AG09319 (cell line): ENCODE data around the gene EIF1.

Experiments
- DNase-seq: peaks from one replicate; pipeline ENCODE4 v3.0.0-alpha.2; 2010; ENCODE audit warnings: low read depth; ENCODE audit errors: extremely low read depth
- TF ChIP-seq, protein P1 (sequence below): IDR thresholded peaks from 2 replicates; pipeline ENCODE4 v1.5.1; 2011; ENCODE audit warnings: low read depth, mild to moderate bottlenecking, inconsistent platforms, low read length, moderate library complexity

EIF1 gene

DNA sequence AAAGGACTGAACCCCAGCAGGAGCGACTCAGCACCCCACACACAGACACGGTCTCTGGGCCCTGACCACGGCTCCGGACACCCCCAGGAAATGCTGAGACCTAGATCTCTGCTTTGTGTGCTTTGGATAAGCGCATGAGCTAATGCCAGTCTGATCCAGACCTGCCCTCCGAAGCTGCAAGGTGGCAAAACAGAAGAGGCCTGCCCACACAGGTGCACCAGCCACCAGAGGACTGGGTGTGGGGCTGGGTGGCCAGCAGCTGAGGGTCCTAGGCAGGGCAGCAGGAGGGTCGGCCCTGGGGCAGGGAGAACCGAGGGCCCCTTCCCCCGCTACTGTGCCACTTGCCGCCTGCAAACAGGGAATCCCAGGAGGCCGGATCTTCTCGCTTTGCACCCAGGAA is 30.7 kb upstream of the EIF1 start:
- DNase-seq, result no peak
- TF ChIP-seq, protein P1, sequence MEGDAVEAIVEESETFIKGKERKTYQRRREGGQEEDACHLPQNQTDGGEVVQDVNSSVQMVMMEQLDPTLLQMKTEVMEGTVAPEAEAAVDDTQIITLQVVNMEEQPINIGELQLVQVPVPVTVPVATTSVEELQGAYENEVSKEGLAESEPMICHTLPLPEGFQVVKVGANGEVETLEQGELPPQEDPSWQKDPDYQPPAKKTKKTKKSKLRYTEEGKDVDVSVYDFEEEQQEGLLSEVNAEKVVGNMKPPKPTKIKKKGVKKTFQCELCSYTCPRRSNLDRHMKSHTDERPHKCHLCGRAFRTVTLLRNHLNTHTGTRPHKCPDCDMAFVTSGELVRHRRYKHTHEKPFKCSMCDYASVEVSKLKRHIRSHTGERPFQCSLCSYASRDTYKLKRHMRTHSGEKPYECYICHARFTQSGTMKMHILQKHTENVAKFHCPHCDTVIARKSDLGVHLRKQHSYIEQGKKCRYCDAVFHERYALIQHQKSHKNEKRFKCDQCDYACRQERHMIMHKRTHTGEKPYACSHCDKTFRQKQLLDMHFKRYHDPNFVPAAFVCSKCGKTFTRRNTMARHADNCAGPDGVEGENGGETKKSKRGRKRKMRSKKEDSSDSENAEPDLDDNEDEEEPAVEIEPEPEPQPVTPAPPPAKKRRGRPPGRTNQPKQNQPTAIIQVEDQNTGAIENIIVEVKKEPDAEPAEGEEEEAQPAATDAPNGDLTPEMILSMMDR, result no peak

DNA sequence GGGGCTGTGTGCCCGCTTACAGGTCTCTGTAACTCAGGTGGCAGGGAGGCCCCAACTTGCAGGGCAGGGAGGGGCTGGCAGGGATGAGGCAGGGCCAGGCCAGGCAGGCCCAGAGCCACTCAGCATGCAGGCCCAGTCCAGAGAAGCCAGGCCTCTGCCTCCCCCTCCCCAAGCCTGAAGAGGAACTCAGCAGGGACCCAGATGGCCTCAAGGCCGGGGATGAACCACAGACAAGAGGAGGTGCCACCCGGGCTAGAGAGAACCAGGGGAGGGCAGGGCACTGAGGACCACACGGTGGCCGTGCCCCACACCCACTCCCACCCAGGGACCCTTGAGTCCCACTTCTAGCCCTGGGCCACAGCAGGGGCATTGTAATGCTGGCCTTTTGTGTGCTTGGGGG is 29.8 kb upstream of the EIF1 start:
- DNase-seq, result no peak
- TF ChIP-seq, protein P1, result no peak

DNA sequence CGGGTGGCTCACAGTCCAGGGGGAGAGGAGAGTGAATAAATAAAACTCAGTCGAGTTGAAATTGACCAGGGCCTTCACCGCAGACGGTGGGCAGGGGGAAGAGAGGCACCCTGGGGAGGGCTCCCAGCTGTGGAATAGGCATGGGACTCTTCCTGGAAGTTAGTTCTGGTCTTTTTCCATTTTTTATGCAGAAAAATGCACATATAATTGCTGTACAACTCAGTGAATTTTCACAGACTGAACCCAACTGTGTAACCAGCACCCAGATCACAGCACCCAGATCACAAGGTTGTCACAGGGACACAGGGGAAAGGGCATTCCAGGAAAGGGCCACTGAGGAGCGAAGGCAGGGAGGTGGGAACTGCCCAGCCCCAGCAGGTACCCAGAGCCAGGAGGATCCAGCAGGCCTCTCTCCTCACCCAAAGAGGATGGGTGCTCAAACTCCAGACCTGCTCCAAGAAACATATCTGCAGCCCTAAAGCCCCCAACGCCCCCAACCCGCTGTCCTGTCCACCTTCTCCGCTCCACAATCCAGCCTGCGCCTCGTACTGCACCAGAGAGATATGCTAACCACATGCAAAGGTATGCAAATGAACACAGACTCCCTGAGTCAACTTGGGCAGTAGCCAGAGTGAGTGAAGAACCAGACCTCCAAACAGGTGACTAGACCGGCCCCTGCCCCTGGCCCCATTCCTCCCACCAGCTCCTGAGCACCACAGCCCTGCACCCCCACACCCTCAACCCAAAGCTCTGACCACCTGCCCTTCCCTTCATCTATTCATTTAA is 29.1 kb upstream of the EIF1 start:
- TF ChIP-seq, protein P1, result no peak
- no peak for DNase-seq

DNA sequence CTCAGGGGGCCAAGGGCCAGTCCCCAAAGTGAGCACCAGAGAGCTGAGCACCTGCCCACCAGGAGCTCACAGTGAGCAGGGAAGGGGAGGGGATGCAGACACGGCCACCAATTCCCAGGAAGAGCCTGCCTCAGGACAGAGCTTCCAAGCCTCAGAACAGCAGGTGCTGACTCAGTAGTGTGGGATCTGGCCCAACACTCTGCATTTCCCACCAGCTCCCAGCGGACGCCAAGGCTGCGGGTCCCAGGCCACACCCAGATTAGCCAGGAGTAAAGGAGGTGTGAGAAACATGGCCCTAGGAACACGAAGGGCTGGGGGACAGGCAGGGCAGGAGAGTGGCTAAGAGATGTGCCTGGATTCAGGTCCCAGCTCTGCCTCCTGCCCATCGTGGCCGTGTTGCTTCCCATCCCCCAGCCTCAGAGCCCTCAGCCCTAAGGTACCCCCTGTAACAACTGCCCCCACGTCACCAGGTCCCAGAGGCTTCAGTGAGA is 28.4 kb upstream of the EIF1 start:
- TF ChIP-seq, protein P1, result no peak
- DNase-seq, result no peak

DNA sequence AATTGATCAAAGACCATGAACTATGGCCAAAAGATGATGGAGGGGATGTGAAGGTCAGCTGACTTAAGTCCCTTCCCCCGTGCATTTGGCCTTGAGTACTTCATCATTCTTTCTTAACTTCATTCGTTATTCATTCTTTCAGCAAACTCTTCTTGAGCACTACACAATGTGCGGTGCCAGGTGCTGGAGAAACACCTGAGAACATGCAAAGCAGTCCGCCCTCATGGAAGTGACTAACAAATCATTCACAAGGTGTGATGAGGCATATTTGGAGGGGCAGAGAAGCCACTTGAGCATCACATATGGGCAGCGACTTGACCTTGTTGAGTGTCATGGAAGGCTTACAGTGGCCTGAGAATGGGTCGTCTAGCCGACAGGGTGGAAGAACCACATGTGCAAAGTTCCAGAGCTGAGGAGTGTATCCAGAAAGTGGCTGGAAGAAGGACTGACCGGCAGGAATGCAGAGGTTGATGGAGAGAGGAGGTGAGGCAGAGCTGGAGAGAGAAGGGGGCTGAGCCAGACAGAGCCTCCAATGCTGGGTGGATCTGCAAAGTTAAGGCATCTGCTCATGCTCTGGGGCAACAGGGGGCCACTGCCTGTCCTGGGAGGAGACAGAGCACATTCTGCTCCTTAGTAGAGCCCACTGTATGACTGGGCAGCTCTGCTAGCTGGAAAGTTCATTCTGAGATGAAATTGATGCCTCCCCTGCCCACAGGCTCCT is 25.1 kb upstream of the EIF1 start:
- TF ChIP-seq, protein P1, result no peak

DNA sequence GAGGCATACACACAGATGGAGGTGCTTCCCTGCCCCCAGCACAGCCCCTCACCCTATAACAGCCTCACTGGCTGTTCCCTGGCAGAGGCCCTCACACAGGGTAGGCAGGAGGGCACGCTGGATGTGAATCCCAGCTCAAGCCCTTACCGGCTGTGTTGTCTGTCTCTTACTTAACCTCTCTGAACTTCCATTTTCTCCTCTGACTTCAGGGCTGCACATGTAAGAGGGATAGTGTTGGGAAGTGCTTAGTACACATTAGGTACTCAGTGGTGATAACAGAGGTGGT is 24.6 kb upstream of the EIF1 start:
- no peak for DNase-seq
- TF ChIP-seq, protein P1, result no peak

More for the DNA sequence above, 25.1 kb upstream of the EIF1 start:
- no peak for DNase-seq

DNA sequence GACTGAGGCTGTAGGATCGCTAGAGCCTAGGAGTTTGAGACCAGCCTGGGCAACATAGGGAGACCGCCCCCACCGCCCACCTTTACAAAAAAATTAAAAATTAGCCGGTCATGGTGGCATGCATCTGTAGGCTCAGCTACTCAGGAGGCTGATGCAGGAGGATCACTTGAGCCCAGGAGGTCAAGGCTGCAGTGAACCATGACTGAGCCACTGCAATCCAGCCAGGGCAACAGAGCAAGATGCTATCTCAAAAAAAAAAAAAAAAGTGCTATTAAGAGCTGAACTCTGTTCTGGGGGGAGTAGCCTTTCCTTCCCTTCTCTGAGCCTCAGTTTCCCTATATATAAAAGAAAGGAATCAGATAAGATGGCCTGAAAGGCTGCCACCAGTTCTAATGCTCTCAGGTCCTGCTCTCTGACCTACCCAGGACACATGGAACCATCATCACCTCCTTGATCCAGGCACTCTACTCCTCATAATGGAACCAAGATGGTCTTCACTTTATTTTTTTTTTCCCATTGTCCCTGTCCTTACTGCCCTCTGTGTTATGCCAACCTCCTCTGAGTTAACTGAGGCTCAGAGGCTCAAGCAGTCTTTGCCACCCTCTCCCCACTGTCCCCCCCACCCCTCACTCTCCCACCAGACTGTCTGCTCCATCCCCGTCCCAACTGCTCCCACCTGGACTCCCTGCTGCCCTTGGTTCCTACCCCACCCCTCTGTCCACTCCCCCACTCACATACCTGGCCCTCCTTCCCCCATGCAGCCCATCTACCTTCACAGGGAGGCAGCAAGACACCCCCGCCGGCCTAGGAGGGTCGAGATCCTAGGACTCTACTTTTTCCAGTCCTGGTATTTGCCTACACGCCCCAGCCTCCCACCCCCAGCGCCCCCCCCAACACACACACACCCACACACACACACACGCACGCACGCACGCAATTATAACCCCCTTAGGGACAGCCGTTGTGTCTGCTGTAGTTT is 23.8 kb upstream of the EIF1 start:
- TF ChIP-seq, protein P1, result no peak
- DNase-seq, result no peak
